Hepatic stellate cell (primary cell): ENCODE results near the gene BRD8.
"Not testable (repeated sequence)": the region's sequence is repeated elsewhere in the genome, so short reads cannot be mapped to it uniquely, and the experiment has no call there.

ENCODE experiments used
- DNase-seq: peaks from one replicate; pipeline ENCODE4 v3.0.0; 2011; ENCODE audit warnings: low spot score

Gene BRD8

DNA sequence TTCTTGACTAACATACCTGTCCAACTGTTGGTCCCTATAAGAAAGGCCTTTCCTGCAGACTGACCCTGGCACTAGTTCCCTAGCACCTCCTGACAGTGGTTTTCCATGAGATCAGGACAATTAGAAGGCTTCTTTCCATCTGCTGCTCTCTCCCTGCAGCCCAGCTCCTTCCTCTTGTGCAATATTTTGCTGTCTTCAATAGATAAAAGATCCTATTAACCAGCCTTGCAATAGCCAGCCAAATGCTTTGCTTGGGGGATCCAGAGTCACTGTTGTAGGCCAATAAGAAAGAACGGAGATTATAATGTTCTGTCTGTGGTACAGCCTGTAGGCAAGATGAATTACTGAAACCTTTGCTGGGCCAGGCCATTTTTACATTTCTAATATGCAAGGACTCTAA is 20.8 kb downstream of the BRD8 start:
- no peak for DNase-seq

DNA sequence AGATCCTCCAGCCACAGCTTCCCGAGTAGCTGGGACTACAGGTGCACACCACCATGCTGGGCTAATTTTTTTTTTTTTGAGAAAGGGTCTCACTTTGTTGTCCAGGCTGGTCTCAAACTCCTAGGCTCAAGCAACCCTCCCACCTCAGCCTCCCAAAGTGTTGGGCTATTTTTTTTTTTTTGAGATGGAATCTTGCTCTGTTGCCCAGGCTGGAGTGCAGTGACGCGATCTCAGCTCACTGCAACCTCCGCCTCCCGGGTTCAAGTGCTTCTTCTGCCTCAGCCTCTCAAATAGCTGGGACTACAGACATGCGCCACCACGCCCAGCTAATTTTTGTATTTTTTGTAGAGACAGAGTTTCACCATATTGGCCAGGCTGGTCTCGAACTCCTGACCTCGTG is 22.5 kb downstream of the BRD8 start:
- DNase-seq, result not testable (repeated sequence)

DNA sequence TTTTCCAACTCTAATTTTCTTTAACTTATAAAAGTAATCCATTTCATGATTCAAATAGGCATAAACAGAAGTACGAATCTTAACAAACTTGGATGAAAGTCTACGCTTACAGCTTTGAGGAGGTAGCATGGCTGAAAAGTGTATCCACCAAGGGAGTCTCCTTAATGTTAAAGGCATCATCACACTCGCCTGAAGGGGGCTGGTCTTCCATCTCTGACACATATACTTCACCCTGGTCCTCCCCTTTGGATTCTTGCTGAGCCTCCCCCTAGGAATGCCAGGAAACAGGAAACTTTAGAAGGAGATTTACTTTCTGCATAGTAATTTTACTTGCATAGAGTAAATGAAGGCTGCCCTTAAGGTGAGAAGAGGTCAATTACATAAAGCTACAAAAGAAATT is 28.9 kb downstream of the BRD8 start:
- DNase-seq, result peak; percentile 27

DNA sequence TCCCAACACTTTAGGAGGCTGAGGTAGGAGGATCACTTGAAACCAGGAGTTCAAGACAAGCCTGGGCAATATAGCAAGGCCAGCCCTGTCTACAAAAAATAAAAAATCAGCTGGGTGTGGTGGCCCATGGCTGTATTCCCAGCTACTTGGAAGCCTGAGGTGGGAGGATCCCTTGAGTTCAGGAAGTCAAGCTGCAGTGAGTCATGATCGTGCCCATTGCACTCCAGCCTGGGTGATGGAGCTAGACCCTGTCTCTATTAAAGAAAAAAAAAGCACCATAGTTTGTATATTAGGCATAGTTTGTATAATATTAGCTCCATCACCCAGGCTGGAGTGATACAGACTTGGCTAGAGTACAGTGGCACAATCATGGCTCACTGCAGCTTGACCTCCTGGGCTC is 29.6 kb downstream of the BRD8 start:
- DNase-seq, result no peak

DNA sequence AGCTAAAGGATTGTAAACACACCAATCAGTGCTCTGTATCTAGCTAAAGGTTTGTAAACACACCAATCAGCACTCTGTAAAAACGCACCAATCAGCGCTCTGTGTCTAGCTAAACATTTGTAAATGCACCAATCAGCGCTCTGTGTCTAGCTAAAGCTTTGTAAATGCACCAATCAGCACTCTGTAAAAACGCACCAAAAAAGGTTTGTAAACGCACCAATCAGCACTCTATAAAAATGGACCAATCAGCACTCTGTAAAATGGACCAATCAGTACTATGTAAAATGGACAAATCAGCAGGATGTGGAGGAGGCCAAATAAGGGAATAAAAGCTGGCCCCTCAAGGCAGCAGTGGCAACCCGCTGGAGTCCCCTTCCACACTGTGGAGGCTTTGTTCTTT is 34.9 kb downstream of the BRD8 start:
- not testable (repeated sequence) for DNase-seq

DNA sequence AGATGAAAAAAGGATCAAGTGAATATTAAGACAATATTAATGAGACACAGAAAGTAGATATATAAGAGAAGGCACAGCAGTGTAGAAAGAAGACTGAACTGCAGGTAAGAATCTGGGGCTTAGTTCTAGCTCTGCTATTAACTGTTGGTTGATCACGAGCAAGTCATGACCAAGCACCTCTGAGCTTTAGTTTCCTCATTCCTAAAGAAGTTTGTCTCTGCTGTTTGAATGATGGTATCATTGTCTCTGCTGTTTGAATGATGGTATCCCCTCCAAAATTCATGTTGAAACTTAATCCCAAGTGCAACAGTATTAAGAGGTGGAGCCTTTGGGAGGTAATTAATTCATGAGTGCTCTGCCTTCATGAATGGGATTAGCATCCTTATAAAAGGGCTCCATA is 36.7 kb downstream of the BRD8 start:
- no peak for DNase-seq

DNA sequence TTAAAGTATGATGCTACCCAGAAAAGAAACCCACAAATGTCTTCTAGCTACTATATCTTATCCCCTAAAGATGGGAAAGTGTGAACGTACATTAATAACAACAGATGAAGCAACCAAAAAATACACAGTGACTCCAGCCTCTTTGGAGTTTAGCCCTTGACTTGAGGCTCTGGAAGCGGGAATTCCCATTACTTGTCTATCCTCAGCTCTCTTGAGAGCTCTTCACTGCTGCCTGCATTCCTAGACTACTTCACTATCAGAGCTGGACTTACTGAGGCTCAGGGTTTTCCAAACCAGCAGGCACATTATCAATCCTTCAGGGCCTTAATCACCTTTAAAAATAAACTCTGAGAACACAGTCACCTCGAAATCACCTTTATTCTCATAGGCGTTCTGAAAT is 38.2 kb downstream of the BRD8 start:
- no peak for DNase-seq

DNA sequence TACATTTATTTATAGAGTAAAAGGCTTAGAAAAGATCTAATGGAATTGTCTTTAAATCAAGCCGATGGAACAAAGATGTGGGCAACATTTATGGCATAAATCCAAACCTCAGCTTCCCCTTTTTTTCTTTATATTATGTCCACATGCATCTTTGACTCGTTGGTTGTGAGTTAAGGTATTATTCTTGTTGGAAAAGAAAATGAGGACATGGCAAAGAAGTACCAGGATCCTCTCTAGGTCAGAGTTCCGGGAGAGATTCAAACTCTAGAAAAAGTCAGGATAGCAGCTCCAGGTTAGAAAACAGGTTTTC is 38.7 kb downstream of the BRD8 start:
- DNase-seq, result no peak

DNA sequence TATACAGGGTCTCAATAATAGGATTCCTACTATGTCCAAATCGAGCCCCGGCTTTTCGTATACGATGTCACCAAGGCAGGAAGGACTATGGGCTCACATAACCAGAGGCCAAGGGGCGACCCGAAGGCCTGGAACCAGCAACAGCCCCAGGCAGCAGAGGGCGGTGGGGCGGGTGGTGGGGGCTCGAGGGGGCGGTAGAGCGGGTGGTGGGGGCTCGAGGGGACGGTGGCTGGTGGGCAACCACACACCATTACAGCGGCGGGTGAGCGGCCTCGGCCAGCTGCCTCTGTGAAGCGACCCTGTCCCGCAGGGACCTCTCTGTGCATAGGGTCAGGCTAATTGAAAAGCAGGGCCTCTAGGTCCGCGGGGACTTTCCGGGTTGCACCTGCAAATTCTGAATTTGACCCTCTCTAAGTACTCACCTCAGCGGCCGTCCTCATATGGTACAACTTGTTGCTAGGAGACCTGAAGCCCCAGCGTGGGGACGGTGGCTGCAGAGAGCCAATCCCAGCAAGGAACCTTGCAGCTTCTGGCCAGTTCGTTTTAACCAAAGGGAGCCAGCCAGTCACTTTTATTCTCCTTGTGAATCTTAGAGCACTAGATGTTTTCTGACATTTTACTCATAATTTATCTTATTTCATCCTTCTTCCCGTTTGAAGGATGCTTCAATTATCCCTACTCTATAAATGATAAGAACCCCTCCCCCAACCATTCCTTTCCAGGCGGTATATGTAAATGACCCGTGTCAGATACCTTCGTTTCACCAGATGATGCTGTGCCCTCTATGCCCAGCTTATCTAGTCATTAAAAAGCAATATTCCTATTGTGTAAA is 39.3 kb downstream of the BRD8 start, which contains the start of gene NME5:
NME5 (minus strand) TSS at position 480 of the 832 bp plus-strand sequence. CDS start 648 bp downstream, outside the sequence.
- DNase-seq, result peak; percentile 32

DNA sequence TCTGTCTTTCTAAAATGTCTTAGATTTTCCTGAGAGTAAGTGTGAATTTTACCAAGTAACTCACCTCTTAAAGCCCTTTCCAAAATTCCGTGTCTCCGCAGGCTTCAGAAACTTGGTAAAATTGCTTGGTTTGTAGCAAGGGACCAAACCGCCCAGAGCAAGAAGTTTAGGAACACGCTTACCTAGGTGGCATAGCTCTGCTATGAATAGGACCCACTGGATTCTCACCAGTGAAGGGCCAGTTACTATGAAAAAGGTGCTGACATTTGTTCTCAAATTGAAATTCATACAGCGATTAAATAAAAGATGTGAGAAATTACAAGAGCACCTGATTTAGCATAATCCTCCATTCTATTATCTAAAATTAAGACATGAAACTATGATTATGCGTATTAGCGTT is 45.9 kb downstream of the BRD8 start:
- no peak for DNase-seq

DNA sequence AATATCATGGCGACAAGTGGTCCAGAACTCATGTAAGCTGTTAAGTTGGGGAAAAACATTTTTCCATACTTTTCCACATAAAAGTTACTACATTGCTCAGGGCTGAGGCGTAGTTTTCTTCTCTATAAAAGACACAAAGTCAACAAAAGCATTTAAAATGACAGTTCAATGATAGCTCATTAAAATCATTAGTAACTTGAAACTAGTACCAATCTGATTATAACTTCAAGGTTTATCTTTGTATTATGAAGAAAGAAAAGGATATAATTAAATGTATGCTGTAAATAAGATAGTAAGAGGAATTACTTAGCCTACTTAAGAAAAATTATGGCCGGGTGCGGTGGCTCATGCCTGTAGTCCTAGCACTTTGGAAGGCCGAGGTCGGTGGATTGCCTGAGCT is 49.1 kb downstream of the BRD8 start:
- no peak for DNase-seq

DNA sequence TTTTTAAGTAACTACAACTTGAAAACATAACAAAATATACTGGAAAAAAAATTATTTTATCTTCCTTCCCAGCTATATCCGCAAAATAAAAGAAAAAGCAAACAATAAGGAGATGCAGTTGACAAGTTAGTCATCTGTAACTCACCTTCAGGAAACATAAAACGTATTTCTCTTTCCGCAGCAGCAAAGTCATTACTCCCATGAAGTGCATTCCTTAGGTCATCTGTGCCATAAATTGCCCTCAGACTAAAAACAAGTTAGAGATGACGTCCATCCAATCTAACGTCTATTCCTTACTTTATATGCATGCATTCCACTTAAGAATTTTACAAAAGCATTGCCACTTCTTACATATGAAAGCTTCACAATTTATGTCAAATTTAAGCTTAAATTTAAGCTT is 50.1 kb downstream of the BRD8 start:
- no peak for DNase-seq

DNA sequence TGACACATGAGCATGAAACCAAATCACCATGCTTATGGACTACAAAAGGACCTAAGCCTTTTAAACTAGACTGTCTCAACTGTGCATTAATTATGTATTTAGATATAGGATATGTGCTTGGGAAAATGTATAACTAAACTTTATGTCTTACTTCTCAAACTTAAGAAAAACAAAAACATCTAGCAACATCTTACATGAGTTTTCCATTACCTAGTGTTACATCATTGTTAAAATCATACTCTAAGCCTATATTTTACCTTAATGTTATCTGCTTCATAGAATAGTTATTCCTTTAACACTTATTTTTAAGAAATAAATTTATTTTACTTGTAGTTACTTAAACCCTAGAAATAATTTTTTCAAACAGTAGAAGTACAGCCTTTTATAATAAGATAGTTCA is 63.2 kb downstream of the BRD8 start:
- no peak for DNase-seq

DNA sequence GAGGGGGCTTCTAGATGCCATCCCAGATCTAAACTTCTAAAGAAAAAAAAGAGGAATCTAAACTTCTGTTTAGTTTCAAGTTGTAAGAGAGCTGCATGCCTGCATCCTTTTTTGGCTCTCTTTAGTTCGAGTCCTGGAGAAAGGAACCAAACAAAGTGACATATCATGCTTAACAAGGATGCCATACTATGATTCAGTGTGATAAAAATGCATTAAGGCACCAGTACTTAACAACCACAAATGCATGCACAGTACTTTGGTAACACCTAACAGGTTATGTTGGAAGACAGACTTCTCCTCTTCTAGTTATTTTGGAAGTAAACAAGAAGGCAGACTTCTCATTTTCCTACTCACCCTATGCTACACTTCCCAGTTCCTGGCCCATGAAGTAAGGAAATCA is 66.5 kb downstream of the BRD8 start:
- DNase-seq, result no peak

DNA sequence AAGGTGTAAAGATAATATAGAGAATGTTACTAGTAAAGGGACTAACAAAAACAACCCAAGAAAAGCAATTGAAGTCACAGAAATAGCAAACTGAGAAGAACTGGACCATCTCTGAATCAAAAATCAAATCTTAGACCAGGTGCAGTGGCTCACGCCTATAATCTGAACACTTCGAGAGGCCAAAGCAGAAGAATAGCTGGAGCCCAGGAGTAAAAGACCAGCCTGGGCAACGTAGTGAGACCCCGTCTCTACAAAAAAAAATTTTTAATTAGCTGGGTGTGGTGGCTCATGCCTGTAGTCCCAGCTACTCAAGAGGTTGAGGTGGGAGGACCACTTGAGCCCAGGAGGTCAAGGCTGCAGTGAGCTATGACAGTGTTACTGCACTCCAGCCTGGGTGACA is 67.2 kb downstream of the BRD8 start:
- no peak for DNase-seq

DNA sequence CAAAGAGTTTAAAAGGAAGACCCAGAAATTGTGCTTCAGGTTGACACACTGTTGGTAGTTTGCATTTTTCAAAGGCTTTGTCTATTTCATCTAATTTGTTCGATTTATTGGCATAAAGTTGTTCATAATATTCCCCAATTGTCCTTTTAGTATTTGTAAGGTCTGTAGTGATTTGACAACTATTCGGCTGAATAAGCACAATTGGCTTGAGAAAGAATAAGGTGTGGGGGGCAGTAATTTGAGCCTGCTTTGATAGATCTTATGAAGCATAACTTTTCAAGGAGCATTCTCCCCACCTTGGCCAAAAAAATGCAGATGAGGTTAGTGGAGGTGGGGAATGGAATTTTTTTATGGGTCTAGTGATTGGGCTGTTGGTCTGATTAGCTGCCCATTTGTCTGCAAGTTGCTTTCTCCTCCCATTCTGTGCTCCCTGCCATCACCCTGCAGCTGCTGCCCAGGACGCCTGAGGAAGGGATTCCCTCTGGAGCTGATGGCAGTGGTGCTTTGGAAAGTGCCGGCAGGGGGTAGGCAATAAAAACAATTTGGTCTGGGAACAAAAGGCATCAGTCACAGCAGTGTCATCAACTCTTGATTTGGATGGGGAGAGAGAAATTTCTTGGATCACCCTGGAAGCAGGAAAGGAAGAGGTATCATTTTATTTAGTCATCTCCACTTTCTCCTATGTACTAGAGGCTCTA is 68.0 kb downstream of the BRD8 start:
- no peak for DNase-seq

DNA sequence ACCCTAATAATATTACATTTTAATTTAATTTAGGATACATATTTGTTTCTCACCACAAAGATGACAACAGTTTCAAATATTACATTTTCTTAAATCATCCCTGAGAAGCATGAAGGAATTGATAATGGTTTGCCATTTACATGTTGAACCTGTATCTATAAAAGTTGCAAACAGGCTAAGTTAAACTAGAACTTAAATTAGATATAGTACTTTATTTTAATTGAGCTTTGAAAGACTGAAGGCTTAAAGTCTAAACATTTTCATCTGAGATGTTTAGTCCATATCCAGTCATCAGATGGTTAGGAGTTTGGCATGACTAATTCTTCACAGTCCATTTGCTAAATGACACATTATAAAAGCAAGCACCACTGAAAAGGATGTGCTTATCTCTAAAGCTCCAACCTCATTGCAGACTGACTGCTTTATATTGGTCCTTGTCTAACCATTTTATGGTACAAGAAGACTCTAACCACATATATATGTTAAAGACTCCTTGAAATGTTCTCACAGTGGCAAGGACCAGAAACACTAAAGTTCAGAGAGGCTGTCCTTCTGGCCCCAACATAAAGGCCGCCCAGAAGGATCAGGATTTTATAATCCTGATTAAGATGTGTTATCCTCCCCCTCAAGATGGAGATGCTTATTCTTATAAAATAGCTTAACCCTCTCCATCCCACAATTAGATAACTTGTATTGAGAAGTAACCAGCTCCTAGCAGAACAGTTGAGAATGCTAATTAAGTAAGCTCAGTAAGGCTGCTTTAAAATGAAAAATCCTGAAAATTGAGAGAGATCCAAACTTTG is 68.8 kb downstream of the BRD8 start:
- no peak for DNase-seq

DNA sequence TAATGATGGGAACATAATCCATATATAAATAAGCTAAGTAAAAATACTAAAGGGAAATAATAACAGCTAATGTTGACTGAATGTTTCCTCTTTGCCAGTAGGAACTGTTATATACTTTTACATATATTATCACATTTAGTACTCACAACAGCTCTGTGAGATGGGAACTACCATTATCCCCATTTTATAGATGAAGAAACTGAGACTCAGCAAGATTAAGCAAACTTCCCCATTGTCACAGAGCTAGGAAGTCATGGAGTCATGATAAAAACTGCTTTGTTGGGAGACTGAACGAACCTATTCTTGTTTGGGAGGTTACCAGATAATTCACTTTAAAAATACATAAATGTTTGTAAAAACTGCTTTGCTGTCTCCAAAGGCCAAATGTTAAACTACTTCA is 71.2 kb downstream of the BRD8 start:
- DNase-seq, result no peak

DNA sequence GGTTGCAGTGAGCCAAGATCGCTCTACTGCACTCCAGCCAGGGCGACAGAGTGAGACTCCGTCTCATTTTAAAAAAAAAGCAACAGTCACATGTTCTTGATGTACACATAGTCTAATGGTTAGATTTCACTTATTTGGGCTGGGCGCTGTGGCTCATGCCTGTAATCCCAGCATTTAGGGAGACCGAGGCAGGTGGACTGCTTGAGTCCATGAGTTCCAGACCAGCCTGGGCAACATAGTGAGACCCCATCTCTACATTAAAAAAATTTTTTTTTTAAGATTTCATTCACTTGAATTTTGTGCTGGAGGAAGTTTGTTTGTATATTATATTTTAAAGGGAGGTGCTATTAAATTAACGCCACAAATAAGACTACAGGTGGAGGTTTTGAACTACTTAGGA is 72.7 kb downstream of the BRD8 start:
- no peak for DNase-seq

DNA sequence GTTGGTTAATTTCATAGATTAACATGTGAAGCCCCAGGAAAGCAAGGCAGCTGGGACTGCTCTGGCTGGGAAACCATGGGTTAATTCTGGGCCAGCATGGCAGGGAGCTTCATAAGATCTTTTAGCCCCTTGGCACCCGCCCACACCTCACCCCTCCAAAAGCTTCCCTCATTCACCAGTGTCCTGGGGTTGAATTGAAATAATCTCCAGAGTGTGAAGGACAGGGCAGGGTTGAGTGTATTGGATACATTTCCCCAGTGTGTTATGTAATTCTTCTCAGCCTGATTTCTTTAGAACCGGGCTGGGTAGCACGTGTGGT is 75.2 kb downstream of the BRD8 start:
- no peak for DNase-seq

DNA sequence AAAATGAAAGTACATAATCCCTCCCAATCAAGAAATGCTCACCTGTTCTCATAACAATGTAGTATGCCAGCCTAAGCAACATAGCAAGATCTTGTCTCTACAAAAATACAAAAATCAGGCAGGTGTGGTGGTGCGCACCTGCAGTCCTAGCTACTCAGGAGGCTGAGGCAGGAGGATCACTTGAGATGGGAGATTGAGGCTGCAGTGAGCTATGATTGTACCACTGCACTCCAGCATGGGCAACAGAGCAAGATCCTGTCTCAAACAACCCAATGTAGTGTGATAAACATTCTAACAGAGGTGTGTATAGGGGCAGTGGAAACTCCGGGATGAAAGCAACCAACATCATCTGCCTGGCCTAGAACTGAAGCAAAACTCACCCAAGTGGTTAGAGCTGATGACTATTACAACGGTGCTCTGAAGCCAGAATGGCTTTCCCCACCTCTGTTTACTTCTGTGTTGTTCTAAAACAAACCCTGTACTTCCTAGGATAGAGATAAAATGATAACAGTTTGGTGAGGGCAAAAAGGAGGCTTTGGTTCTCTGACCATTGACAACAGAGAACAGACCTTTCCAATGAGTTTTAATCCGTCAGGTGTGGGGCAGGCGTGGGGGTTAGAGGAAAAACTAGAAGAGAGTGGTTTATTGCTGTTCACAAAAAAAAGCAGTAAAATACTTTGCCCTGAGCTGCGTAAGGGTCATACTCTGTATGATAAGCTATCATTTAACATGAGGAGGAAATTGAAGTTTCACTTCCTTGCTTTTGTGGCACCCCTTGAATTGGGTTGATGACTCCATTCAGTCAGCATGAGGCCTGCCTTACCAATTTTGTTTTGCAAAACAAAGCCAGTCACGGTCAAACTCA is 75.7 kb downstream of the BRD8 start:
- no peak for DNase-seq
